ENCODE data around the gene HDAC4.

Gene HDAC4

DNA sequence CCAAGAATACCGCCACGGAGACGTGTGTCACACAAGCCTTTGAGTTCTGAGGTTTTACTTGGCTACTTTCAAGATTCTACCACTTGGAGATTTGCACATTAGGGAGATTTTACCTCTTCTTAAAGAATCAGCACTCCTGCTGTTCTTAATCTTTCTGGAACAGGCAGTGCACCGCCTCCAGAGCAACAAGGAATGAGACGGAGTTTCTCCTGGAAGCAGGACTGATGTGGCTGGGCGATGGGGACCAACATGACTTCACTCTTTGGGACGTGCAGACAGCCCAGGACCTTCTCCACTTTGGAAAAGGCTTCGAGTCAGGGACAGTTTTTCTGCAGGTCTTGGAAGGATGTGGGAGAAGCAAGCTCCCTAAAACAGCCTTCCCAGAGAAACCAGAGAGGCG lies 255.2 kb downstream of the HDAC4 start:
- H3K4me3 Mint-ChIP-seq = no peak overlapping the region
- H3K27me3 Mint-ChIP-seq (ENCODE audit: low read depth) = no peaks in the 10 kb centered on the region
- peaks cover 37% of the 10 kb centered on the region for H3K36me3 Mint-ChIP-seq (ENCODE audit: low read depth)
- no peak for DNase-seq (ENCODE audit: low spot score)
- no peak overlapping the region for H3K27ac Mint-ChIP-seq
- H3K9me3 Mint-ChIP-seq = peaks cover 4% of the 10 kb centered on the region
- peaks cover 7% of the 10 kb centered on the region for H3K4me1 Mint-ChIP-seq (ENCODE audit: low read depth)

DNA sequence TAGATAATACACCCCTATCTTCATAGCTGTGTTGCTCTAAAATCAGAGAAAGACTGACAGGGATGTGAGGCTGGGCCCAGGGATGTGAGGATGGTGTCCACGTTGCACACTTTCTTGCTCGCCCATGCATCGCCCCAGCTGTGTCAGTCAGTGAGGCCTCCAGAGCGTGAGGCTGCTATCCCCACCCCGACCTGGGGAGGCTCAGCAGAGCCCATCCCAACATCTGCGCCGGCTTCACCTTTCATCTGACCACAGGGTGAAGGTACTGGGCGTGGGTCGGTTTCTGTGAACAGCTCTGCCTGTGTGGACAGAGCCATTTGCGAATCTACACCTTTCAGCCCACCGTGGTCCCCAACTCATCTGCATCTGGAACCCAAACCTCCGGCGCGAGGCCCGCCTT lies 255.7 kb downstream of the HDAC4 start:
- Mint-ChIP-seq H3K27ac (no peak overlapping the region), H3K27me3 (ENCODE audit: low read depth) (no peaks in the 10 kb centered on the region), H3K9me3 (no peaks in the 10 kb centered on the region), H3K4me1 (ENCODE audit: low read depth) (peaks cover 4% of the 10 kb centered on the region), H3K36me3 (ENCODE audit: low read depth) (peaks cover 34% of the 10 kb centered on the region), H3K4me3 (no peak overlapping the region)
- no peak for DNase-seq (ENCODE audit: low spot score)

DNA sequence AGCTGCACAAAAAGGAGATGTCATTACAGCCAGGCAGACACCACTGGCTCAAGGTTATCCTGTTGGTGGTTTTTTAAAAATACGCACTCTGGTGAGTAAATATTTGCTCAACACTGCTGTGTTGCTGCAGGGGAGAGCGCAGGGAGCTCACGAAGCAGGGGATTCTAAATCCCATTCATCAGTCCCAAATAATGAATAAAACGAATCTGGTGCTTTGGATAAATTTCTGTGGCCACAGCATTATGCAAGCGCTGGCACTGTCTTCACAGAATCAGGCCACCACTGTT lies 256.2 kb downstream of the HDAC4 start:
- H3K9me3 Mint-ChIP-seq = no peaks in the 10 kb centered on the region
- DNase-seq (ENCODE audit: low spot score) = no peak
- no peaks in the 10 kb centered on the region for H3K27me3 Mint-ChIP-seq (ENCODE audit: low read depth)
- H3K36me3 Mint-ChIP-seq (ENCODE audit: low read depth) = peaks cover 34% of the 10 kb centered on the region
- no peak overlapping the region for H3K4me3 Mint-ChIP-seq
- no peak overlapping the region for H3K27ac Mint-ChIP-seq
- peaks cover 4% of the 10 kb centered on the region for H3K4me1 Mint-ChIP-seq (ENCODE audit: low read depth)

DNA sequence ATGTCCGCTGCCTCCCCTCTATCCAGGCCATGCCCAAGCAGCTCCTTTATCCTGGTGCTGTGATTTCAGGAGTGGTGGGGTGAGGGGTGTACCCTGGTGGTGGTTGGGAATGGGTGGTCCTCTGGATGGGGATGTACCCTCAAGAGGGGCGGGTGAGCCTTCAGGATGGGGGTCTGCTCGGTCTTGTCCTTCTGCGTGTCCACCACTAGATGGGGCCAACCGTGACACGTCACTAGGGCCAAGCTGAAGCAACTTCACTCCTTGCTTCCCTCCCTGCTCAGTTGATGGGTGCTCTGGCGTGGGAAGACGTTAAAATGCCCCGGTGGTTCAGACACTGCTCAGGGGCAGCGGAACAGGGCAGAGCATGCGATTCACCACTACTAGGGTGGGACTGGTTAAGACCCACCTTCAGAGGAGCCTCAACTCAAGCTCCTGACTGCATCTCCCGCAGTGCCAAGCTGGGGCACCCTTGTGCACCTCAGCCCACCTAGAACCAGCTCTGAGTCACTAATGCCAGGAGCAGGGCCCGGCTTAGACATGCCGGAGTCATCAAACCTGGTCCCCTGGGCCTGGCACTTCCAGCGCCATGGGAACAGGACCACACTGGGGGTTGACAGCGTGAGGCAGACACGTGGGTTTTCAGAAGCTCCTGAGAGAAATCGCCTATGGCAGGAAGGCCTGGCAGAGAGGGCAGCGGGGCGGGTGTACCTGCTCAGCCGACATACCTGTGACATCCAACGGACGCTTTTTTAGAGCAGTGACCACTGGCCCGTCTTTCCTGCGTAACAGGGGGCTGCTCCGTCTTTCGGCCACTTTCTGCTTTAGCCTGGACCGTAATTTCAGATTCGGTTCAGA lies 256.7 kb downstream of the HDAC4 start:
- Mint-ChIP-seq H3K4me1 (ENCODE audit: low read depth) (peaks cover 4% of the 10 kb centered on the region), H3K36me3 (ENCODE audit: low read depth) (peaks cover 38% of the 10 kb centered on the region), H3K27ac (no peak overlapping the region), H3K27me3 (ENCODE audit: low read depth) (no peaks in the 10 kb centered on the region), H3K4me3 (no peak overlapping the region), H3K9me3 (no peaks in the 10 kb centered on the region)
- DNase-seq (ENCODE audit: low spot score) = no peak

DNA sequence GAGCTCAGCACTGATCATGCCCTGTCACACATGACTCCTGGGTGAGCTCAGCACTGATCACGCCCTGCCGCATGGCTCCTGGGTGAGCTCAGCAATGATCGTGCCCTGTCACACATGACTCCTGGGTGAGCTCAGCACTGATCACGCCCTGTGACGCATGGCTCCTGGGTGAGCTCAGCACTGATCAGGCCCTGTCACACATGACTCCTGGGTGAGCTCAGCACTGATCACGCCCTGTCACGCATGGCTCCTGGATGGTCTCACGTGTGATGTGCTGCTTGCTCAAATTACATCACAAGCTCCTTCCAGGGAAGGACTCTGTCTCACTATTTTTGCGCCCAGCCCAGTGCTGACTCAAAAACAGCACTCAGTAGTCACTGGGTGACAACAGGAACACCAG lies 258.0 kb downstream of the HDAC4 start:
- no peak for DNase-seq (ENCODE audit: low spot score)

DNA sequence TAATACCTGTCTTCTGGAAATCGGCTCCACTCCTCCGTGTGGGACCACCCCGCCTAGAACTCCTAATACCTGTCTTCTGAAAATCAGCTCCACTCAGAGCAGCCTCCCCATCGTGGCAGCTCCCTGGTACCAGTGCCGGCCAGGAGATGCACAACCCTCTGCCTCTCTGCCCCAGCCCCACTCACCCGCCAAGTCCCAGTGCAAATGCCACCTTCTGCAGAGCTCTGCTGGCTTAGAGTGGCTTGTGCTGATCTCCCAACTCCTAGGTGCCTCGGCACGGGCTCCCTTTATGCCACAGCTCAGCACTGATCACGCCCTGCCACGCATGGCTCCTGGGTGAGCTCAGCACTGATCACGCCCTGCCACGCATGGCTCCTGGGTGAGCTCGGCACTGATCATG lies 258.5 kb downstream of the HDAC4 start:
- DNase-seq (ENCODE audit: low spot score) = no peak
- no peak overlapping the region for H3K4me3 Mint-ChIP-seq
- no peaks in the 10 kb centered on the region for H3K9me3 Mint-ChIP-seq
- H3K4me1 Mint-ChIP-seq (ENCODE audit: low read depth) = peaks cover 1% of the 10 kb centered on the region
- H3K36me3 Mint-ChIP-seq (ENCODE audit: low read depth) = peaks cover 33% of the 10 kb centered on the region
- no peaks in the 10 kb centered on the region for H3K27me3 Mint-ChIP-seq (ENCODE audit: low read depth)
- no peak overlapping the region for H3K27ac Mint-ChIP-seq

More for the DNA sequence above, 258.0 kb downstream of the HDAC4 start:
- peaks cover 1% of the 10 kb centered on the region for H3K4me1 Mint-ChIP-seq (ENCODE audit: low read depth)
- no peaks in the 10 kb centered on the region for H3K27me3 Mint-ChIP-seq (ENCODE audit: low read depth)
- H3K4me3 Mint-ChIP-seq = no peak overlapping the region
- no peaks in the 10 kb centered on the region for H3K9me3 Mint-ChIP-seq
- peaks cover 33% of the 10 kb centered on the region for H3K36me3 Mint-ChIP-seq (ENCODE audit: low read depth)
- H3K27ac Mint-ChIP-seq = no peak overlapping the region

DNA sequence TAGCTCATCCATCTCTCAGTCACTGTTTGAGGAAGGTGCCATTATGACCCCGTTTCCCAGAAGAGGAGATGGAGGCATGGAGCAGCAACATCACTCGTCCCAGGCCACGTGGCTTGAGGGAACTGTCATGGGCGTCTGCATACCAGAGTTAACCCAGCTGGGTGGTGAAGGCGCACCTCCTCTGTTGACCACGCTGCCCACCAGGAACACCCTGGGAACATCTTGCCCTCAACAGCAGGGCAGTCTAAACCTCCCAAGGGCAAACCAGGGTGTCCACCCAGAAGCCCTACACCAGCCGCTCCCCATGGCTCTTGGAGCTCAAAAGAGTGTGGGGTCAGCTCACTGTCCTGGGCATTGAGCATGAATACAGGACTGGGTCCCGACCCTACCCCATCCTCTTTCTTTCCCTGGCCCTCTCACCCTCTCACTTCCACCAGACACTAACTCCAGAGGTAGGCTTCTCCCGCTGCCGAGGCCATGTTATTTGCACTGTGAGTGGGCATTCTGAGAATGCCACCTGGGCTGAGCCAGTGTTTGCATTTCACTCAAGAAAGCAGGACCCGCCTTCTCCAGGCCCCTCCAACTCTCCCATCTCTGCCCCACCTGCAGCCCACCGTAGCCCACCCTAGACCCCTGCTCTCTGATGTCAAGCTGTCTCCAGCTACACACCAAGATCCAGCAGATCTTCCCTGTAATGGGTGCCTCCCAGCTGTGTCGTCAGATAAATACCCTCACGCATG lies 259.6 kb downstream of the HDAC4 start:
- Mint-ChIP-seq H3K4me3 (no peak overlapping the region), H3K27me3 (ENCODE audit: low read depth) (no peaks in the 10 kb centered on the region), H3K4me1 (ENCODE audit: low read depth) (no peaks in the 10 kb centered on the region), H3K36me3 (ENCODE audit: low read depth) (peaks cover 37% of the 10 kb centered on the region), H3K9me3 (peaks cover 2% of the 10 kb centered on the region), H3K27ac (no peak overlapping the region)
- no peak for DNase-seq (ENCODE audit: low spot score)

DNA sequence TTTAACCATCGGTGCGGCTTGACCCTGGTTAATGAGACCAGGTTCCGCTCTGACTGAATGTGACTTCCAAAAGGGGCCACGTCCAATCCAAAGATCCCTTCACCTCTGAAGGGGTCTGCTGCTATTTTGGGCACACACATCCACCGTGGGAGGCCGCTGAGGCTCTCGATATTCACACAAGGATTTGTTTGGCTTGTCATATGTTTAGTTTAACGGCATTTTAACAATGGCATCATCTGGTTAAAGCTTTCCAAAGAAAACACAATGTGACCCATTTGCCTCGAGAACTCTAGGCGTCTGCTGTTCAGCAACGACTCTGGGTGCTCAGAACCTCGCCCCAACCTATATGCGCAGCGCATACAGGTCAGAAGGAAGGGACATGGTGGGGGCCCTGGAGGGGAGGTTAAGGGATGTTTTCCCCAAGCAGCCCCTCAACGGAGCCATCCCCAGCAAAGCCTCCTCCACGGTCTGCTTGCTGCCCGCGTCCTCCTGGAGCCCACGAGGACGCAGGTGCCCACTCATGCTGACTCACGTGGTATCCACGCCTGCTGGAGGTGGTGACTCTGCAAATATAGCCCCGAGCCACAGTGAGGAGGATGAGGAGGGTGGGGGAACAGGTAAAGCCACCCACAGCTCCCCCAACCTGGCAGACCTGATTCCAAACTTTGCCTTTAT lies 260.3 kb downstream of the HDAC4 start:
- H3K36me3 Mint-ChIP-seq (ENCODE audit: low read depth) = peaks cover 38% of the 10 kb centered on the region
- H3K4me3 Mint-ChIP-seq = no peak overlapping the region
- no peaks in the 10 kb centered on the region for H3K27me3 Mint-ChIP-seq (ENCODE audit: low read depth)
- H3K27ac Mint-ChIP-seq = no peak overlapping the region
- peaks cover 3% of the 10 kb centered on the region for H3K9me3 Mint-ChIP-seq
- H3K4me1 Mint-ChIP-seq (ENCODE audit: low read depth) = no peaks in the 10 kb centered on the region
- no peak for DNase-seq (ENCODE audit: low spot score)

DNA sequence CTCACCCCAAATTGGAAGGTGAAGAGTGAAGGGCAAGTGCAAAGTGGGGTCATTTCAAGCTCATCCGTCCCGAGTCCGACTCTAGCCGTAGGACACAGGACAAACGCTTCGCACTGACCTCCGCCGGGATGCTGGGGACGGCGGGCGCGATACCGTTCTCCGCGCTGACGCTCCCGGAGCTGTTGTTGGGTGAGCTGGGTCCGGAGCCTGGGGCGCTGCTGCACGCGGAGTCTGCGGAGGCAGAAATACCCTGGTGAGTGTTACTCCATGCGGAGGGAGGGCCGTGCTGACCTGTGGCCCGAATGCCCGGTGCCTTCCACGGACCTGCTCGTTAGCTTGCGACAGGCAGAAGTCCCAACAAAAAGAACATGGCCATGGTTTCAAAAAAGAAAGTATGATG lies 261.3 kb downstream of the HDAC4 start:
- Mint-ChIP-seq H3K4me1 (ENCODE audit: low read depth) (no peaks in the 10 kb centered on the region), H3K36me3 (ENCODE audit: low read depth) (peaks cover 46% of the 10 kb centered on the region), H3K4me3 (no peak overlapping the region), H3K27me3 (ENCODE audit: low read depth) (no peaks in the 10 kb centered on the region), H3K9me3 (peaks cover 3% of the 10 kb centered on the region), H3K27ac (no peak overlapping the region)
- DNase-seq (ENCODE audit: low spot score) = no peak

DNA sequence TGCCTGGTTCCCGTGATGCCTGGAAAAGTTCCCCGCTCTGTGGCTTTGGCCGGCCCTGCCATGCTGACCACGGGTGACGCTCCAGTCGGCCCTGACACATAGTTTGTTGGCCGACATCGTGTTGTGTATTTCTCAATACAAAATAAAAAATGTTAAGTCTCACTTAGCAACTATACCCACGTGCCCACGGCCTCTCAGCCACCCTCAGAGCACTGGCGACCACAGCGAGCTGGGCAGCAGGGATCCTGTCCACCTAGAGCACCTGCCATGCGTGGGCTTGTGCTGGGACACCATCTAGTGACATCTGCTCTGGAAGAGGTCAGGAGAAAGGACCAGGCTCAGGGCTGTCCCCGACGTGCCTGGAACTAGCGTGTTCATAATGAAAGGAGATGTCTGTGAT lies 261.7 kb downstream of the HDAC4 start:
- Mint-ChIP-seq H3K27me3 (ENCODE audit: low read depth) (no peaks in the 10 kb centered on the region), H3K36me3 (ENCODE audit: low read depth) (peaks cover 50% of the 10 kb centered on the region), H3K4me3 (no peak overlapping the region), H3K4me1 (ENCODE audit: low read depth) (no peaks in the 10 kb centered on the region), H3K9me3 (peaks cover 3% of the 10 kb centered on the region), H3K27ac (no peak overlapping the region)
- no peak for DNase-seq (ENCODE audit: low spot score)

DNA sequence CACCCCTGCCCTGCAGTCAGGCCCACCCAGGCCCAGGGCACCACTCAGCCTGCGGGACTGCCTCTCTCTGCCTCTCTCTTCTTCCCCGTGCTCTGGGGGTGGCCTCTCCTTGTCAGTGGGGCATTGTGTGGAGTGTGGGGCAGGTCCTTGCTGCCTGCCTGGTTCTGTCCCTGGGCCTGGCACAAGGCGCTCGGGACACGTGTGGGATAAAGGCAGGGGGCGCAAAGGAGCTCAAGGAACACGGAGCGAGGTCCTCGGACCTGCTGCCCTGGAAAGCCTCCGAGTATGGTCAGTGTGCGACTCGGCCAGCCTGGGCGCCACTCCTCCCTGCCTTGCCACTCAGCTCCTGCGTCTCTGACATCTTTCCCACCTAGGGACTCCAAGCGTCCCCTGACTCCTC lies 262.2 kb downstream of the HDAC4 start:
- DNase-seq (ENCODE audit: low spot score) = no peak
- Mint-ChIP-seq H3K36me3 (ENCODE audit: low read depth) (peaks cover 55% of the 10 kb centered on the region), H3K27me3 (ENCODE audit: low read depth) (no peaks in the 10 kb centered on the region), H3K4me3 (no peak overlapping the region), H3K4me1 (ENCODE audit: low read depth) (no peaks in the 10 kb centered on the region), H3K27ac (no peak overlapping the region), H3K9me3 (peaks cover 3% of the 10 kb centered on the region)

DNA sequence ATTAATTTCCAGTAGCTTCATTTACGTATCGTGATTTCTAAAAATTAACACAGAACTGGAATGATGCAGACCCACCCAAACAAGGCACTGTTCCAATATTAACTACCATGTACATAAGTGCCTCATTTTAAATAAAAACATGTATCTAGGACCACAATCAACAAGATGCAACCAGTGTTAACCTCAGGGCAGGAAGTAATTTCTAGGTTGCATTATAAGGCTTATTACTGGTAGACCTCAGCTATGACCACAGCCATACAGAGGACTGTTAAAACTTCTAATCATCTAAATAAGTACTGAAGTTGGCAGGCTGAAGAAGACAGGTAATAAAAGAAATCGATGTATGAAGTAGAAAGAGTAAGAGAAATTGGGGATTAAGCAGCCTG lies 262.9 kb downstream of the HDAC4 start:
- no peak for DNase-seq (ENCODE audit: low spot score)
- H3K27ac Mint-ChIP-seq = no peak overlapping the region
- peaks cover 55% of the 10 kb centered on the region for H3K36me3 Mint-ChIP-seq (ENCODE audit: low read depth)
- peaks cover 3% of the 10 kb centered on the region for H3K9me3 Mint-ChIP-seq
- no peaks in the 10 kb centered on the region for H3K27me3 Mint-ChIP-seq (ENCODE audit: low read depth)
- no peaks in the 10 kb centered on the region for H3K4me1 Mint-ChIP-seq (ENCODE audit: low read depth)
- H3K4me3 Mint-ChIP-seq = no peak overlapping the region

DNA sequence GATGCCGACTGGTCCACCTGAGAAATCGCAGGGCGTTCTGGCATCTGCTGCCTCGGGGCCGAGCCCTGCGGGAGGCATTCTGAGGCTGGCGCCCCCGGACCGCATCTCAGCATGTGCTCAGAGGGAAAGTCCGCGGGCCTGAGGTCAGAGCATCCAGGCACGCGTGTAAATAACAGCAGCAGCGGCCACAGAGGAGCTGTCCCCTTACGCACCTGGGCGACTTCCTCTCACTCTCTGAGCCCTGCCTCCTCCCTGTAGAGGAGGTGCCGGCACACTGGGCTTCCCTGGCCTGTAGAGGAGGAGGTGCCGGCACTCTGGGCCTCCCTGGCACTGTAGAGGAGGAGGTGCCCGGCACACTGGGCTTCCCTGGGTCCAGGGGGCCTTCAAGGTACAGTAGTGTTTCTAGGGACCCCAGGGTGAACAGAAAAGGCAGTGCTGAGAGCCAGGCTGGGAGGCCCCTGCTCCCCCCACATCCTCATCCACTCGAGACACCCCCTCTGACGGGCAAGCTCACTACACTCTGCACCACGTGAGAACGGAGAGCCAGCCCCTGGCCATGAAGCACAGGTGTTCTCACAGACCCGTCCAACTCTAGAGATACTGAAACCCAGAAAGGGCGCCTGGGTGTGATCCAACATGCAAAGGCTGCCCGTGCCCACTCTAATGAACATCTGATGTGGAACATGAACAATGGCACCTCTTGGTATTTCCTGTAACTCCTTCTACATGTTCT lies 263.5 kb downstream of the HDAC4 start:
- peaks cover 59% of the 10 kb centered on the region for H3K36me3 Mint-ChIP-seq (ENCODE audit: low read depth)
- H3K27me3 Mint-ChIP-seq (ENCODE audit: low read depth) = no peaks in the 10 kb centered on the region
- no peak for DNase-seq (ENCODE audit: low spot score)
- H3K4me3 Mint-ChIP-seq = no peak overlapping the region
- H3K4me1 Mint-ChIP-seq (ENCODE audit: low read depth) = no peaks in the 10 kb centered on the region
- no peak overlapping the region for H3K27ac Mint-ChIP-seq
- peaks cover 3% of the 10 kb centered on the region for H3K9me3 Mint-ChIP-seq

DNA sequence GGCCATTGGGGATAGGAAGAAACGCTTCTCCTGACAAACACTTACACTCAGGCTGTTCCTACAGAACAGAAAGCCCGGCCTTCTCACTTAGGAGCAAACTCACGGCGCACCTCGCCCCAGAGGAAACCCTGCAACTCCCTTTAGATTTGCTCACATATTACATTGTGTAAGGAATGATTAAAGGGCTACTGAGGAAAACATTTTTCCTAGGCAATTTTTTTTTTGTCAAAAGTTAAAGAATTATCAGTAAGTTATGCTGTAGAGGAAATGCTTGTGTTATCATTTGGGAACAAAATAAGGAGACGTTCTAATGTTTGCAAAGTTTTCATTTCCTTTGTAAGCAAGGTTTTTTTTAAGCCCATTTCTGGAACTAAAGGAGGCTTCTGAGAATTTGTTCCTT lies 264.1 kb downstream of the HDAC4 start:
- H3K4me3 Mint-ChIP-seq = no peak overlapping the region
- no peaks in the 10 kb centered on the region for H3K4me1 Mint-ChIP-seq (ENCODE audit: low read depth)
- H3K36me3 Mint-ChIP-seq (ENCODE audit: low read depth) = peaks cover 59% of the 10 kb centered on the region
- H3K27ac Mint-ChIP-seq = no peak overlapping the region
- no peak for DNase-seq (ENCODE audit: low spot score)
- H3K27me3 Mint-ChIP-seq (ENCODE audit: low read depth) = no peaks in the 10 kb centered on the region
- peaks cover 3% of the 10 kb centered on the region for H3K9me3 Mint-ChIP-seq
